DMS153 (cell line): ENCODE measurements around the gene ZNF516.
A peak's percentile ranks its signal among the peaks of the same experiment; 100 is the strongest.

Experiments
- DNase-seq: peaks from one replicate; lab custom pipeline; 2025; lab: John Stamatoyannopoulos, UW

ZNF516 gene

GRCh38 chr18:76398896-76399612, 96.0 kb downstream of the ZNF516 start:
- DNase-seq: peak; percentile 57

- DNase-seq: no peak
Measured at GRCh38 chr18:76398295-76398694, 96.7 kb downstream of the ZNF516 start.

GRCh38 chr18:76397631-76398030, 97.4 kb downstream of the ZNF516 start:
- no peak for DNase-seq

- no peak for DNase-seq
Measured at GRCh38 chr18:76396792-76397191, 98.2 kb downstream of the ZNF516 start.

GRCh38 chr18:76395609-76396008, 99.4 kb downstream of the ZNF516 start:
- no peak for DNase-seq

- no peak for DNase-seq
Measured at GRCh38 chr18:76394780-76395476, 100.1 kb downstream of the ZNF516 start.

- DNase-seq: no peak
Measured at GRCh38 chr18:76392349-76392748, 102.7 kb downstream of the ZNF516 start.

GRCh38 chr18:76391746-76392145, 103.3 kb downstream of the ZNF516 start:
- no peak for DNase-seq

- no peak for DNase-seq
Measured at GRCh38 chr18:76391038-76391437, 104.0 kb downstream of the ZNF516 start.

- no peak for DNase-seq
Measured at GRCh38 chr18:76390452-76391035, 104.5 kb downstream of the ZNF516 start.

GRCh38 chr18:76389716-76390115, 105.3 kb downstream of the ZNF516 start:
- DNase-seq: no peak

- no peak for DNase-seq
Measured at GRCh38 chr18:76388891-76389423, 106.1 kb downstream of the ZNF516 start.

GRCh38 chr18:76388261-76388660, 106.8 kb downstream of the ZNF516 start:
- no peak for DNase-seq

GRCh38 chr18:76387608-76388007, 107.4 kb downstream of the ZNF516 start:
- no peak for DNase-seq

GRCh38 chr18:76386886-76387285, 108.2 kb downstream of the ZNF516 start:
- DNase-seq: no peak

- no peak for DNase-seq
Measured at GRCh38 chr18:76386071-76386470, 109.0 kb downstream of the ZNF516 start.

GRCh38 chr18:76385681-76385975, 109.4 kb downstream of the ZNF516 start:
- DNase-seq: no peak

- no peak for DNase-seq
Measured at GRCh38 chr18:76384861-76385680, 110.0 kb downstream of the ZNF516 start.

- no peak for DNase-seq
Measured at GRCh38 chr18:76384114-76384790, 110.8 kb downstream of the ZNF516 start.

GRCh38 chr18:76383636-76384035, 111.4 kb downstream of the ZNF516 start:
- DNase-seq: no peak

- no peak for DNase-seq
Measured at GRCh38 chr18:76382275-76382674, 112.8 kb downstream of the ZNF516 start.
